ENCODE results near the gene CNTNAP5. TPM values are rescaled to one million over a fixed set of nuclear protein-coding genes. Genes with fewer than 3 reads are reported as not detected.
"Not testable (repeated sequence)": the region's sequence is repeated elsewhere in the genome, so short reads cannot be mapped to it uniquely, and the experiment has no call there.

The CNTNAP5 gene
- total RNA-seq, 4 donors from 2014 or later: not detected

DNA sequence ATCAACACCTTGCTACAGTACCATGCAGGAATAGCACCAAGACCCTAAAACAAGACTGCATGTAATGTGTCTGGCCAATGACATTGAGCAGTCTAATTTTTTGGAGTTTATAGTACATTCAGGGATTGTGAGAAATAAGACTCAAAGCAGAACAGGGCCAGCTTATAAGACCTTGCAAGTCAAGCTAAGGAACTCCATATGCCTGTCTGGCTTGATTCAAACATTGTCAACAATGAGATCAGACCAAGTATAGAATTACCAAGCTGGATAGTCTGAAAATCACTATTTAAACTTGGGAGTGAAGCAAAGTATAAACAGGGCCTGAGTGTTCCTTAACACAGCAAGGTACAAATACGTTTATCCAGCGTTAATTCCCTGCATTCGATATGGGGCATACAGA, 370.9 kb downstream of the CNTNAP5 start:
- in situ Hi-C loops (cut with MboI; ENCODE audit: low sequenced_read_pairs in 4 of 4): no loop called here
- ATAC-seq: no peak
- no peak for DNase-seq

GRCh38 chr2:124402274-124402673, 377.2 kb downstream of the CNTNAP5 start:
- no peaks in the 10 kb centered on the region for H3K27me3 ChIP-seq
- intact Hi-C loops (cut with DNase I; ENCODE audit: low total_unique reads): no loop called here
- TF ChIP-seq POLR2A (IDR thresholded peaks at IDR 0.05): no peak
- TF ChIP-seq, protein P1, sequence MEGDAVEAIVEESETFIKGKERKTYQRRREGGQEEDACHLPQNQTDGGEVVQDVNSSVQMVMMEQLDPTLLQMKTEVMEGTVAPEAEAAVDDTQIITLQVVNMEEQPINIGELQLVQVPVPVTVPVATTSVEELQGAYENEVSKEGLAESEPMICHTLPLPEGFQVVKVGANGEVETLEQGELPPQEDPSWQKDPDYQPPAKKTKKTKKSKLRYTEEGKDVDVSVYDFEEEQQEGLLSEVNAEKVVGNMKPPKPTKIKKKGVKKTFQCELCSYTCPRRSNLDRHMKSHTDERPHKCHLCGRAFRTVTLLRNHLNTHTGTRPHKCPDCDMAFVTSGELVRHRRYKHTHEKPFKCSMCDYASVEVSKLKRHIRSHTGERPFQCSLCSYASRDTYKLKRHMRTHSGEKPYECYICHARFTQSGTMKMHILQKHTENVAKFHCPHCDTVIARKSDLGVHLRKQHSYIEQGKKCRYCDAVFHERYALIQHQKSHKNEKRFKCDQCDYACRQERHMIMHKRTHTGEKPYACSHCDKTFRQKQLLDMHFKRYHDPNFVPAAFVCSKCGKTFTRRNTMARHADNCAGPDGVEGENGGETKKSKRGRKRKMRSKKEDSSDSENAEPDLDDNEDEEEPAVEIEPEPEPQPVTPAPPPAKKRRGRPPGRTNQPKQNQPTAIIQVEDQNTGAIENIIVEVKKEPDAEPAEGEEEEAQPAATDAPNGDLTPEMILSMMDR (IDR thresholded peaks at IDR 0.05 in 4 of 5, conservative IDR thresholded peaks at IDR 0.05 in 1 of 5): no peak
- H3K36me3 ChIP-seq: no peaks in the 10 kb centered on the region
- H3K27ac ChIP-seq: no peak overlapping the region
- H3K4me3 ChIP-seq: no peak overlapping the region
- no peaks in the 10 kb centered on the region for H3K9me3 ChIP-seq
- ATAC-seq (no peak), DNase-seq (no peak)
- in situ Hi-C loops (cut with MboI; ENCODE audit: low sequenced_read_pairs in 4 of 4): no loop called here
- H3K4me1 ChIP-seq: no peaks in the 10 kb centered on the region

More for the DNA sequence above, 370.9 kb downstream of the CNTNAP5 start:
- TF ChIP-seq, protein P1 (IDR thresholded peaks at IDR 0.05 in 4 of 5, conservative IDR thresholded peaks at IDR 0.05 in 1 of 5): no peak
- no peak for TF ChIP-seq POLR2A (IDR thresholded peaks at IDR 0.05)
- no peaks in the 10 kb centered on the region for H3K9me3 ChIP-seq
- intact Hi-C loops (cut with DNase I; ENCODE audit: low total_unique reads): no loop called here
- H3K4me1 ChIP-seq: no peaks in the 10 kb centered on the region
- H3K27me3 ChIP-seq: no peaks in the 10 kb centered on the region
- no peak overlapping the region for H3K27ac ChIP-seq
- no peak overlapping the region for H3K4me3 ChIP-seq
- no peaks in the 10 kb centered on the region for H3K36me3 ChIP-seq

DNA sequence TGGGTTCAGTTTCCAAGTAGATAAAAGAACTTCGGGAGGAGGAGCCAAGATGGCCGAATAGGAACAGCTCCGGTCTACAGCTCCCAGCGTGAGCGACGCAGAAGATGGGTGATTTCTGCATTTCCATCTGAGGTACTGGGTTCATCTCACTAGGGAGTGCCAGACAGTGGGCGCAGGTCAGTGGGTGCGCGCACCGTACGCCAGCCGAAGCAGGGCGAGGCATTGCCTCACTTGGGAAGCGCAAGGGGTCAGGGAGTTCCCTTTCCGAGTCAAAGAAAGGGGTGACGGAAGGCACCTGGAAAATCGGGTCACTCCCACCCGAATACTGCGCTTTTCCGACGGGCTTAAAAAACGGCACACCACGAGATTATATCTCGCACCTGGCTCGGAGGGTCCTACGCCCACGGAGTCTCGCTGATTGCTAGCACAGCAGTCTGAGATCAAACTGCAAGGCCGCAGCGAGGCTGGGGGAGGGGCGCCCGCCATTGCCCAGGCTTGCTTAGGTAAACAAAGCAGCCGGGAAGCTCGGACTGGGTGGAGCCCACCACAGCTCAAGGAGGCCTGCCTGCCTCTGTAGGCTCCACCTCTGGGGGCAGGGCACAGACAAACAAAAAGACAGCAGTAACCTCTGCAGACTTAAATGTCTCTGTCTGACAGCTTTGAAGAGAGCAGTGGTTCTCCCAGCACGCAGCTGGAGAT, 382.9 kb downstream of the CNTNAP5 start:
- H3K9me3 ChIP-seq; H3K27me3 ChIP-seq; H3K27ac ChIP-seq; ATAC-seq; H3K4me3 ChIP-seq; in situ Hi-C loops (cut with MboI; ENCODE audit: low sequenced_read_pairs in 4 of 4); DNase-seq; H3K36me3 ChIP-seq; intact Hi-C loops (cut with DNase I; ENCODE audit: low total_unique reads); H3K4me1 ChIP-seq: not testable (repeated sequence)

GRCh38 chr2:124424074-124424473, 399.0 kb downstream of the CNTNAP5 start:
- Histone ChIP-seq H3K36me3 (no peaks in the 10 kb centered on the region), H3K27me3 (no peaks in the 10 kb centered on the region), H3K9me3 (no peaks in the 10 kb centered on the region), H3K27ac (no peak overlapping the region), H3K4me1 (no peaks in the 10 kb centered on the region), H3K4me3 (no peak overlapping the region)
- in situ Hi-C loops (cut with MboI; ENCODE audit: low sequenced_read_pairs in 4 of 4) (no loop called here), intact Hi-C loops (cut with DNase I; ENCODE audit: low total_unique reads) (no loop called here)
- TF ChIP-seq, protein P1 (IDR thresholded peaks at IDR 0.05 in 4 of 5, conservative IDR thresholded peaks at IDR 0.05 in 1 of 5): no peak
- no peak for TF ChIP-seq POLR2A (IDR thresholded peaks at IDR 0.05)
- ATAC-seq (no peak), DNase-seq (no peak)

DNA sequence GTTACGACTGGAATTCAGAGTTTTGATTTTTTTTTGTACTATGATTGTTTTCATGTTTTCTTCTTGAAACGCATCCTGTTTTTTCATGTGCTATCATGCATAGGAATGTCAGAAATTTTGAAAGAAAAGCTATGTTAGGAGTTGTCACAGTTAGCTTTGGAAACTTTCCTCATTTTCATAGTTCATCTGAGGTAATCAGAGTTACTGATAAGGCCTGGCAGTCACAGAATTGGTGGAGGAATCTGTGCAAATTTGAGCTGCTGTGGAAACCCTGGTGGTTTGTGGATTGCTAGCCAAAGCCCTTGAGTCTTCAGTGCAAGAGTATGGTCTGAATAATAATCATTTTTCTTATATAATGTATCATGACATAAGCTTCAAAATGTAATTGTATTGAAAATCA, 401.0 kb downstream of the CNTNAP5 start:
- intact Hi-C loops (cut with DNase I; ENCODE audit: low total_unique reads) (no loop called here), in situ Hi-C loops (cut with MboI; ENCODE audit: low sequenced_read_pairs in 4 of 4) (no loop called here)
- no peak for ATAC-seq
- Histone ChIP-seq H3K36me3 (no peaks in the 10 kb centered on the region), H3K27me3 (no peaks in the 10 kb centered on the region), H3K4me3 (no peak overlapping the region), H3K4me1 (no peaks in the 10 kb centered on the region), H3K27ac (no peak overlapping the region), H3K9me3 (no peaks in the 10 kb centered on the region)
- TF ChIP-seq, protein P1 (IDR thresholded peaks at IDR 0.05 in 4 of 5, conservative IDR thresholded peaks at IDR 0.05 in 1 of 5): no peak
- no peak for TF ChIP-seq POLR2A (IDR thresholded peaks at IDR 0.05)
- no peak for DNase-seq

Measured in gastrocnemius medialis (tissue), 4 donors.